ENCODE results near the gene WDSUB1. TPM values are rescaled to one million over a fixed set of nuclear protein-coding genes. Genes with fewer than 3 reads are reported as not detected.
A peak's percentile ranks its signal among the peaks of the same experiment; 100 is the strongest.

WDSUB1 gene
- total RNA-seq, 4 donors from 2014 or later = 3.8 to 9.4 (median 5.5) TPM

- H3K27ac ChIP-seq = peak overlapping the region; percentile 71
- WGBS = 74% methylated on average over 12 of the region's 12 CpGs
- TF ChIP-seq CTCF (IDR thresholded peaks at IDR 0.05) = no peak
- H3K9me3 ChIP-seq = peaks cover 4% of the 10 kb centered on the region
- H3K4me1 ChIP-seq = peaks cover 19% of the 10 kb centered on the region
- peaks cover 22% of the 10 kb centered on the region for H3K36me3 ChIP-seq
- H3K27me3 ChIP-seq = no peaks in the 10 kb centered on the region
- no peak for DNase-seq (ENCODE audit: low spot score in 2 of 2)
- no peak overlapping the region for H3K4me3 ChIP-seq
These were observed 35.0 kb downstream of the WDSUB1 start for GRCh38 chr2:159251296-159252173.

- peaks cover 6% of the 10 kb centered on the region for H3K9me3 ChIP-seq
- no peaks in the 10 kb centered on the region for H3K27me3 ChIP-seq
- peaks cover 19% of the 10 kb centered on the region for H3K4me1 ChIP-seq
- DNase-seq (ENCODE audit: low spot score in 2 of 2) = peak in 1 of 2 donors; percentile 86
- H3K4me3 ChIP-seq = no peak overlapping the region
- peak overlapping the region; percentile 74 for H3K27ac ChIP-seq
- TF ChIP-seq POLR2AphosphoS5 (IDR thresholded peaks at IDR 0.05) (peak in 1 of 3 donors; percentile 31), CTCF (IDR thresholded peaks at IDR 0.05) (no peak)
- 38% methylated on average over 7 of the region's 7 CpGs for WGBS
- peaks cover 22% of the 10 kb centered on the region for H3K36me3 ChIP-seq
These were observed 36.4 kb downstream of the WDSUB1 start for GRCh38 chr2:159249990-159250715.

- Histone ChIP-seq H3K4me1 (peaks cover 18% of the 10 kb centered on the region), H3K36me3 (peaks cover 30% of the 10 kb centered on the region), H3K9me3 (peaks cover 6% of the 10 kb centered on the region), H3K4me3 (no peak overlapping the region), H3K27me3 (no peaks in the 10 kb centered on the region), H3K27ac (no peak overlapping the region)
- TF ChIP-seq CTCF (IDR thresholded peaks at IDR 0.05) = no peak
- TF ChIP-seq EP300 (IDR thresholded peaks at IDR 0.05) = no peak
- no peak for TF ChIP-seq POLR2AphosphoS5 (IDR thresholded peaks at IDR 0.05)
- no peak for TF ChIP-seq POLR2A (IDR thresholded peaks at IDR 0.05)
- DNase-seq (ENCODE audit: low spot score in 2 of 2) = no peak
- WGBS = 97% methylated on average over 7 of the region's 7 CpGs
These were observed 40.0 kb downstream of the WDSUB1 start for GRCh38 chr2:159246325-159246988.

GRCh38 chr2:159243529-159243928 lies 43.0 kb downstream of the WDSUB1 start:
- Histone ChIP-seq H3K4me1 (no peaks in the 10 kb centered on the region), H3K27me3 (no peaks in the 10 kb centered on the region), H3K9me3 (peaks cover 6% of the 10 kb centered on the region), H3K36me3 (peaks cover 56% of the 10 kb centered on the region), H3K27ac (no peak overlapping the region), H3K4me3 (no peak overlapping the region)
- DNase-seq (ENCODE audit: low spot score in 2 of 2) = no peak
- TF ChIP-seq POLR2AphosphoS5 (IDR thresholded peaks at IDR 0.05) (no peak), CTCF (IDR thresholded peaks at IDR 0.05) (no peak), EP300 (IDR thresholded peaks at IDR 0.05) (no peak), POLR2A (IDR thresholded peaks at IDR 0.05) (no peak)

GRCh38 chr2:159234868-159235267 lies 51.6 kb downstream of the WDSUB1 start:
- no peak overlapping the region for H3K4me3 ChIP-seq
- no peaks in the 10 kb centered on the region for H3K9me3 ChIP-seq
- no peak for DNase-seq (ENCODE audit: low spot score in 2 of 2)
- peaks cover 87% of the 10 kb centered on the region for H3K36me3 ChIP-seq
- TF ChIP-seq POLR2AphosphoS5 (IDR thresholded peaks at IDR 0.05) (no peak), POLR2A (IDR thresholded peaks at IDR 0.05) (no peak), CTCF (IDR thresholded peaks at IDR 0.05) (no peak), EP300 (IDR thresholded peaks at IDR 0.05) (no peak)
- no peaks in the 10 kb centered on the region for H3K4me1 ChIP-seq
- 87% methylated on average over 6 of the region's 6 CpGs for WGBS
- no peak overlapping the region for H3K27ac ChIP-seq
- no peaks in the 10 kb centered on the region for H3K27me3 ChIP-seq
